GM04504 (cell line): ENCODE measurements around the gene MBNL2.

Source experiments
- DNase-seq: peaks from one replicate; pipeline ENCODE4 v3.0.0-alpha.2; 2012; ENCODE audit warnings: low read depth

MBNL2 gene

DNA sequence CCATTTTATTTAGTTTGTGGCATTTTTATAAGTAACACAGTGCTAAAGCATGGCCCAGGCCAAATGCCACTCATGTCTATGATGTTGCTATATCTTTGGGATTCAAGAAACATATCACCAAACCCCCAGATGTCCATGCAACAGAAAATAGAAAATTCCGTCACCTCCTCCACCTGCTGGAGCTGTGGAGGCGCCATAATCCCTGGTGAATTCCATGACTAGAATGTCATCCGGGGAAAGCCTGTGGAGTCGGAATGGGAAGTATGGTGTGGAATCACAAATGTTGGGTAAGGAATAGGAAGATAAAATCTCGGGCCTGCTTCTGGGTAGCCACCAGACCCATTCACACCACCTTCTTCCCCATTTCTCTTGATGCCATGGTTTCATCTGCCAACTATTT lies 160.1 kb downstream of the MBNL2 start:
- DNase-seq: no peak

DNA sequence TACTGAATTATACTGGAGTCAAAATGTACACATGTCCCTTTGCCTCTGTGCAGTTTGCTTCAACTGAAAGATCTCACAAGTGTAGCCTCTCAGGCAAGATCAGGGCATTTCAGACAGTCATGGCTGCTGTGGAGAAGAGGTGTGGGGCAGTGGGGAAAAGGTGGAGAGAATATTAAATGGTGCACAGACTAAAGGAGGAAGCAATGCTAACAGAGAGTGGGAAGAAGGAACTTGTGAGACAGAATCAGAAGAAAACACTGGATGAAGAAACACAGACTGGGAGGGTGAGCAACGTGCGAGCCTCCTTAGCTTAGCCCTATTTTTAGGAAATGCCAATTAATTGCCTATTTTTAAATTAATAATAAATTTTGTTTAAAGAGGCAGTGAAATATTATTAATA lies 162.2 kb downstream of the MBNL2 start:
- DNase-seq: no peak

- DNase-seq: no peak
Observed at GRCh38 chr13:97385146-97385545, 163.0 kb downstream of the MBNL2 start.

- no peak for DNase-seq
Observed at GRCh38 chr13:97385854-97386253, 163.7 kb downstream of the MBNL2 start.

GRCh38 chr13:97386801-97387484 lies 164.8 kb downstream of the MBNL2 start:
- DNase-seq: no peak

DNA sequence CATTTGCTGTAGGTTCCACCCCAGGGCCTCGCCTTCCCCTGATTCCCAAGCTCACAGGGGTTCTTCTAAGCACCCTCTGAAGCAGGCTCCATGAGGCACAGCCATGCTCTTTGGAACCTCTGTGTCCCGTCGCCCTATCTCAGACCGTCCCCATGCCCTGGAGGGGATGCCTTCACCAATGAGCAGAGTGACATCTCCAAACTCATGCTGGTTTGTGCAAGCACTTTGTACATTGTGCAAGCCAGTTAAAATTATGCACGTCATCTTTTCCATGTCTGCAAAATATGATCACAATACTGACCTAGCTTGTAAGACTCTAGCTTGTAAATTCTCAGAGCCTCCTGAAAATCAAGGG lies 165.3 kb downstream of the MBNL2 start:
- no peak for DNase-seq

DNA sequence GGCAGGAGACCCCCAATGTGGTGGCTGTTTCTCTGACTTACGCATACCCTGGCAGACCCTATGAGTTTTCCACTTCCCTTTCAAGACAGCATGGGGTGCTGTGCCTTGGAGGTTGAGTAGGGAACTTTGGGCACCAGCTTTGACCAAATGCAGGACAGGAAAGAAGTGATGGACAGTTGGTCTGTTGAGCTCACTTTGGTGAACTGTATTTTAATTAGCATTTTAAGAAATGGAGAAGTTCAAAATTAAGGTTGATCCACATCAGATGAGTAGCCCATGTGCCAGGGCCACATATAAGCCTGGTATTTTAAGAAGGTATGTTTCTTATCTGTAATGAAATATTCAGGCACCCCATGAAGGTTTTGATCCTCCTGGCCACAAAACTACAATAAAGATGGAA lies 165.8 kb downstream of the MBNL2 start:
- DNase-seq: no peak

DNA sequence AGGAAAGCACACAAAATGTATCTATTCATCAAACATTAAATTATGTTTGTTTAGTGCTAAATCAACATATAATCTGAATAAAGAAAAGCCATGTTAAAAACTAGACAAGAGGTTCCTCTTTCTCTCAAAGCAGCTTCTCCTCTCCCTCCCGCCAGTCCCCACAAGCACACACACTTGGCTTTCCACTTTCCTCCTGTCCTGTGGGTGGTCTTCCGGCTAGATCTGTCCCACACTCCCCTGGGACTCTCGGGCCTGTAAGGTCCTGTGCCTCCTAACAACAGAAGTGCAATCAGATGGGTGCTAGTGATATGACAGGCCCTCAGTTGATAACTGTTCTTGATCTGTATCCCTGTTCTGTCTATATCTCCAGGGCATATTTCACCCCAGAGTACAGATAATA lies 166.2 kb downstream of the MBNL2 start:
- DNase-seq: no peak

DNA sequence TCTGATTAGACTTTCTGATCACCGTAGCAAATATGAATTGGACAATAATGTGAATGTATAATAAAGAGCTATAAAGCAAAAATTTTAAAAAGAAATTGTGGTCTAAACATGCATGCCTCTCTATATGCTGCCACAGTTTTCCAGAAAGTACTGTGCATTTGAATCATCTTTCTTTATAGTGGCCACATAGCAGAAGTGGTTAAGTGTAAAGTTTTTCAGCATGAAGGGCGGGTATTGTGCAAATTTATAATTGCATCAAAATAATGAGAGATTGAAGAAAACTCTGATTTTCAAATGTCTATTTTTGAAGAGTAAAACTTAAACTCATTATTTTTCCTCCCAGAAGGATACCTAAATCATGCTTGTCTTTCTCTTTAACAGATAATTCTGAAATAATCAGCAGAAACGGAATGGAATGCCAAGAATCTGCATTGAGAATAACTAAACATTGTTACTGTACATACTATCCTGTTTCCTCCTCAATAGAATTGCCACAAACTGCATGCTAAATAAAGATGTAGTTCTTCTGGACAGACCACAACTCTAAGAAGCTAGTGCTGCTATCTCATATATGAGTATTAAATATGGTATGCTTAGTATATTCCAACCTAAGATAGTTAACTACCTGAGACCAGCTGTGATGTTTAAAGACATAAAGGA lies 168.9 kb downstream of the MBNL2 start:
- DNase-seq: no peak

DNA sequence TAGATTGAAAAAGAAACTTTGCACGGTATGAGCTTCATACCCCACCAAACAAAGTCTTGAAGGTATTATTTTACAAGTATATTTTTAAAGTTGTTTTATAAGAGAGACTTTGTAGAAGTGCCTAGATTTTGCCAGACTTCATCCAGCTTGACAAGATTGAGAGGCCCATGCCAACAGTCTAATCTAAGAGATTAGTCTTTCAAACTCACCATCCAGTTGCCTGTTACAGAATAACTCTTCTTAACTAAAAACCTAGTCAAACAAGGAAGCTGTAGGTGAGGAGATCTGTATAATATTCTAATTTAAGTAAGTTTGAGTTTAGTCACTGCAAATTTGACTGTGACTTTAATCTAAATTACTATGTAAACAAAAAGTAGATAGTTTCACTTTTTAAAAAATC lies 169.9 kb downstream of the MBNL2 start:
- no peak for DNase-seq

- no peak for DNase-seq
Observed at GRCh38 chr13:97394542-97394941, 172.4 kb downstream of the MBNL2 start.

- DNase-seq: no peak
Observed at GRCh38 chr13:97395447-97396136, 173.5 kb downstream of the MBNL2 start.

DNA sequence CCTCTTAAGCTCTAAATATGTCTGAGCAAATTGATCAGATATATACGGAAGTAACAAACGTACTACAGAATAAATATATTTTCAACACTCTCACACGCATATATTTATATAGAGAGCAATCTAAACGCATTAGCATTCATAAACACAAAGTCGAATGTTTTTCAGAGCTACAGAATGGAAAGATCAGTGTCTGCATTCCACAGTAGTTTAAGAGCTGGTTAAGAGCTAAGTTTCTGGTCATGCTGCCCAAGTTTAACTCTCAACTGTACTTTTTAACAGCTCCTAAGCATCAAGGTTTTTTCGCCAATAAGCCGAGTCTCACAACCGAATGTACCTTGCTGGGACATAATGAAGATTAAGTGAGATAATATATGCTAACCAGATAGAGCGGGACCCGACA lies 175.1 kb downstream of the MBNL2 start:
- no peak for DNase-seq

DNA sequence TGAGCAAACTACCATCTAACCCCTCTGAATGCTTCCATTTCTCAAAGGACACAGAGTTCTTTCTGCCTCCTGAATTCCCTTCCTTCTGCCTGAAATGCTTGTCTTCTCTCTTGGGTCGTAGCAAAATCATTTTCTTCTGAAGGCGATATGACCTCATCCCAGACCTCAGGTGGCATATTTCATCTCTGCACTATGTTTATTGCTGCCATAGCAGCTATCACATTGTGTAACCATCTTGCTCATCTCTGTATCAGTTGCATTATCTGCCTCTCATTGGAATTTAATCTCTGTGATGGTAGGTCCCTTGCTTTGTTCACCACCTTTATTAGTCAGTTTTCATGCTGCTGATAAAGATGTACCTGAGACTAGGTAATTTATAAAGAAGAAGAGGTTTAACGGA lies 179.3 kb downstream of the MBNL2 start:
- no peak for DNase-seq

DNA sequence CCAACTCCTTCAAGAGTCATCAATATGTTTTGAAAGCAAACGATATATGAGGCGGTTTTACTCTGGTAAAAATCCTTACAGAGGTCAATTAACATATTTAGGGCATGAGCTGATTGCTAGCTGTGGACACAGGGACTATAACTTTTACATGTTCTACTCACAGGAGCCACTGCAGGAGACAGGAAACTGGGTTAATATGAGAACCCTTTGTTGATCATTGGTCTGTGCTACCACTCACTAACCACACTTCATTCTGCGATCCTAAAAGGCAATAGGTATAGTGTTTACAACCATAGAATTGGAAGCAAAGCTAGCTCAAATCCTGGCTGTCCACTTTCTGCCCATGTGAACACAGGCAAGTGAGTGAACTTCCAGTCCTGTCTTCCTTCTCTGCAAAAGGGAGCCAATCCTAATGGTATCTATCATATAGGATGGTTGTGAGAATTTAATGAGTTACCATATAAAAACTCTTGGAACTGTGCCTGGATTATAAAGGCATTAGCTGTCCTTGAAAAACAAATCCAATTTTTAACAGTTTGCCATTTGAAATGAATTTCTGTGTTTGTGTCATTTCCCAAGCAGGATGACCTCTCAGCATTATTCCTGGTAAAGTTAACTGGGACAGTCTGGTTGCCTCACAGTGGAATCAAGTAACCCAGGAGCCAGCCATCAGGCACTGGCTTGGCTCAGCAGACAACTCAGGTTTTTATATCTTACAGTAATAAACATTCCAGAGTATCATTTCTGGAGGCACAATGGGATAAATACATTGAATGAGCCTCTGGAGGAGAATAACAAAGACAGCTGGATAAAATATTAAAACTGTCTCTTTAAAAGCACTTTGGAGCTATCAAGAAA lies 182.0 kb downstream of the MBNL2 start:
- DNase-seq: peak; percentile 18

- DNase-seq: no peak
Observed at GRCh38 chr13:97407540-97407939, 185.4 kb downstream of the MBNL2 start.

- no peak for DNase-seq
Observed at GRCh38 chr13:97408938-97409337, 186.8 kb downstream of the MBNL2 start.

- peak; percentile 65 for DNase-seq
Observed at GRCh38 chr13:97411984-97412383, 189.9 kb downstream of the MBNL2 start.

- no peak for DNase-seq
Observed at GRCh38 chr13:97413694-97414093, 191.6 kb downstream of the MBNL2 start.

DNA sequence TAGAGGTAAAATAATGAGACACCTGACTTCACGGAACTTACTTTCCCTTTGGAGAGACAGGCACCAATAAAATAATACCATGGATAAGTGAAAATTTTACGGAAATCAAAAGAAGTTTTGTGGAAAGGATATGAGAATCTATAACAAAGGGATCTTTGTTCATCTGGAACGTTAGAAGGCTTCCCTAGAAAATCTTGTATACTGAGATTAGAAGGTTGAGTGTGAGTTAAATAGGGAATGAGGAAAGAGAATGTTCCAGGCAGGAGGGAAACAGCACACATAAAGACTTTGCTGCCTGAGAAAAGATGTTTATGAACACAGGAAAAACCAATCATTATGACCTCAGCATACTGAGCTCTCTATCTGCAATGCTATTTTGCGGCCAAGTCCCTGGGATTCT lies 192.3 kb downstream of the MBNL2 start:
- no peak for DNase-seq

- no peak for DNase-seq
Observed at GRCh38 chr13:97417698-97418097, 195.6 kb downstream of the MBNL2 start.
